GM23338 (cell line): ENCODE results near the gene RCOR3.

Source experiments
- CREB1 ChIP-seq: fragments of 250-450 bp; sonication (Bioruptor Pico); IDR thresholded peaks from 2 replicates; pipeline ENCODE4 v1.5.0; 2020; ENCODE audit warnings: low read depth, mild to moderate bottlenecking, moderate library complexity
- CTCF ChIP-seq, 2 experiments: fragments of 200-600 bp in 1 of 2; sonication (generic) in 1 of 2; conservative IDR thresholded peaks; 2 replicates each; pipeline versions ENCODE4 v1.5.1 to v1.6.1; 2016 to 2017; ENCODE audit warnings: antibody characterized with exemption in 2 of 2, low read depth in 2 of 2, mild to moderate bottlenecking in 2 of 2, moderate library complexity in 1 of 2
- EZH2 ChIP-seq: fragments of 200-600 bp; sonication (generic); IDR thresholded peaks from one replicate; pipeline ENCODE4 v1.8.0; 2017; ENCODE audit warnings: antibody characterized with exemption, mild to moderate bottlenecking, low read depth; ENCODE audit not compliant: unreplicated experiment
- NANOG ChIP-seq: IDR thresholded peaks from 2 replicates; pipeline ENCODE4 v1.6.1; 2016; ENCODE audit warnings: antibody characterized with exemption, borderline replicate concordance
- POLR2AphosphoS5 ChIP-seq: IDR thresholded peaks from 2 replicates; pipeline ENCODE4 v1.6.1; 2016; ENCODE audit warnings: antibody characterized with exemption, low read depth

GRCh38 chr1:211210052-211210451 lies 49.1 kb upstream of the RCOR3 start:
- TF ChIP-seq POLR2AphosphoS5 (no peak), CTCF (conservative IDR thresholded peaks at IDR 0.05; ENCODE audit: low read depth in 2 of 2) (no peak), EZH2 (no peak), NANOG (no peak), CREB1 (CRISPR knock-in tag) (no peak)
